Epithelial cell of esophagus (primary cell): ENCODE measurements around the gene PLA1A.
"Not testable (repeated sequence)": the region's sequence is repeated elsewhere in the genome, so short reads cannot be mapped to it uniquely, and the experiment has no call there.

Source experiments
- DNase-seq: peaks from one replicate; pipeline ENCODE4 v3.0.0; 2010; ENCODE audit warnings: low read depth
- H3K4me3 ChIP-seq: 2 replicates; pipeline ENCODE4 v1.5.1; 2011; ENCODE audit warnings: mild to moderate bottlenecking, low read length, control low read depth
- CTCF ChIP-seq: IDR thresholded peaks from 2 replicates; pipeline ENCODE4 v1.5.1; 2011; ENCODE audit warnings: low read depth, mild to moderate bottlenecking, low read length, control low read depth, inconsistent platforms; ENCODE audit not compliant: insufficient read depth; ENCODE audit errors: missing control alignments

PLA1A gene

GRCh38 chr3:119673875-119674274, 76.2 kb downstream of the PLA1A start:
- TF ChIP-seq CTCF: no peak
- DNase-seq: no peak
- H3K4me3 ChIP-seq: no peak overlapping the region

- no peak for DNase-seq
- no peak for TF ChIP-seq CTCF
- no peak overlapping the region for H3K4me3 ChIP-seq
Measured at GRCh38 chr3:119675188-119675874, 77.6 kb downstream of the PLA1A start.

- no peak for TF ChIP-seq CTCF
- DNase-seq: no peak
- H3K4me3 ChIP-seq: peak overlapping the region; percentile 74
Measured at GRCh38 chr3:119676020-119676419, 78.3 kb downstream of the PLA1A start.

- DNase-seq: peak; percentile 97
- no peak for TF ChIP-seq CTCF
Measured at GRCh38 chr3:119676771-119677640, 79.3 kb downstream of the PLA1A start, which contains the start of gene COX17. TSS of gene COX17 (minus strand) at chr3:119677406. CDS start at chr3:119677310, 96 bp downstream.

GRCh38 chr3:119677641-119677934, 79.9 kb downstream of the PLA1A start:
- TF ChIP-seq CTCF: no peak
- DNase-seq: no peak
- H3K4me3 ChIP-seq: peak overlapping the region; percentile 74

More at GRCh38 chr3:119676771-119677640, 79.3 kb downstream of the PLA1A start, which contains the start of gene COX17:
- peak within 1 kb of the TSS; percentile 74 for H3K4me3 ChIP-seq

- not testable (repeated sequence) for DNase-seq, H3K4me3 ChIP-seq
Measured at GRCh38 chr3:119678209-119678608, 80.5 kb downstream of the PLA1A start.
